HG02798 (cell line): ENCODE results near the gene FAM3C.
A peak's percentile ranks its signal among the peaks of the same experiment; 100 is the strongest.
"Not testable (repeated sequence)": the region's sequence is repeated elsewhere in the genome, so short reads cannot be mapped to it uniquely, and the experiment has no call there.

Experiments used
- ATAC-seq: cut with Tn5 transposase; IDR thresholded peaks from one replicate; pipeline ENCODE4 v1.9.1; 2021; ENCODE audit warnings: mild to moderate bottlenecking; ENCODE audit not compliant: unreplicated experiment, poor library complexity

Gene FAM3C

GRCh38 chr7:121395961-121396757, at the start of gene FAM3C:
TSS of gene FAM3C (minus strand) at chr7:121396308. CDS start at chr7:121382969, 13,339 bp downstream.
- peak; percentile 88 for ATAC-seq

- ATAC-seq = no peak
These were observed 46.7 kb upstream of the FAM3C start for GRCh38 chr7:121442845-121443244.

- ATAC-seq = peak; percentile 42
These were observed 44.9 kb upstream of the FAM3C start for GRCh38 chr7:121440857-121441503.

- ATAC-seq = peak; percentile 43
These were observed 42.2 kb upstream of the FAM3C start for GRCh38 chr7:121438043-121438955.

GRCh38 chr7:121437470-121437869, 41.4 kb upstream of the FAM3C start:
- no peak for ATAC-seq

- ATAC-seq = no peak
These were observed 40.6 kb upstream of the FAM3C start for GRCh38 chr7:121436688-121437087.

- ATAC-seq = no peak
These were observed 40.0 kb upstream of the FAM3C start for GRCh38 chr7:121436136-121436535.

- peak; percentile 77 for ATAC-seq
These were observed 37.7 kb upstream of the FAM3C start for GRCh38 chr7:121433775-121434174.

GRCh38 chr7:121432486-121432885, 36.4 kb upstream of the FAM3C start:
- ATAC-seq = peak; percentile 63

GRCh38 chr7:121431996-121432395, 35.9 kb upstream of the FAM3C start:
- no peak for ATAC-seq

GRCh38 chr7:121431389-121431995, 35.4 kb upstream of the FAM3C start:
- ATAC-seq = no peak

GRCh38 chr7:121430558-121430957, 34.5 kb upstream of the FAM3C start:
- no peak for ATAC-seq

- ATAC-seq = no peak
These were observed 33.7 kb upstream of the FAM3C start for GRCh38 chr7:121429798-121430197.

- ATAC-seq = no peak
These were observed 32.9 kb upstream of the FAM3C start for GRCh38 chr7:121428855-121429489.

GRCh38 chr7:121421743-121422142, 25.6 kb upstream of the FAM3C start:
- not testable (repeated sequence) for ATAC-seq

GRCh38 chr7:121420976-121421375, 24.9 kb upstream of the FAM3C start:
- ATAC-seq = no peak

- ATAC-seq = no peak
These were observed 23.4 kb upstream of the FAM3C start for GRCh38 chr7:121419201-121420148.

GRCh38 chr7:121416533-121416932, 20.4 kb upstream of the FAM3C start:
- no peak for ATAC-seq

- ATAC-seq = no peak
These were observed 18.3 kb upstream of the FAM3C start for GRCh38 chr7:121414436-121414835.
